Kidney (tissue), 14 donors: ENCODE results near the gene SHPK. TPM values are rescaled to one million over a fixed set of nuclear protein-coding genes. Genes with fewer than 3 reads are reported as not detected.

Experiments
- DNase-seq, 5 donors: peaks; one replicate each; pipeline ENCODE4 v3.0.0-alpha.2; 2013 to 2020
- FAIRE-seq: peaks from 2 replicates; lab custom pipeline; 2012; peaks lifted over from hg19 to GRCh38; lab: Jason Lieb, UNC
- H3K27ac ChIP-seq, 2 donors: one replicate each; pipeline ENCODE4 v1.7.0; 2013; ENCODE audit warnings: low read depth in 2 of 2, low read length in 2 of 2, inconsistent platforms in 1 of 2
- H3K27me3 ChIP-seq: one replicate; pipeline ENCODE4 v1.7.1; 2013; ENCODE audit warnings: low read length, inconsistent platforms; ENCODE audit not compliant: control insufficient read depth, insufficient read depth
- H3K36me3 ChIP-seq, 3 donors: one replicate each; pipeline versions ENCODE4 v1.7.0 to v1.7.1; 2013; ENCODE audit warnings: low read length in 3 of 3, control low read depth in 1 of 3, inconsistent platforms in 1 of 3; ENCODE audit not compliant: insufficient read depth in 3 of 3, control insufficient read depth in 2 of 3
- H3K4me1 ChIP-seq, 3 donors: one replicate each; pipeline versions ENCODE4 v1.7.0 to v1.7.1; 2013; ENCODE audit warnings: low read length in 3 of 3, inconsistent platforms in 1 of 3, low read depth in 1 of 3; ENCODE audit not compliant: control insufficient read depth in 2 of 3, insufficient read depth in 2 of 3
- H3K4me3 ChIP-seq, 3 donors: one replicate each; pipeline versions ENCODE4 v1.7.0 to v1.8.1; 2013; ENCODE audit warnings: low read length in 3 of 3, control low read depth in 1 of 3, inconsistent platforms in 1 of 3
- H3K9ac ChIP-seq, 3 donors: one replicate each; pipeline versions ENCODE4 v1.7.0 to v1.7.1; 2013; ENCODE audit warnings: low read length in 3 of 3, control low read depth in 1 of 3, inconsistent platforms in 1 of 3
- H3K9me3 ChIP-seq, 3 donors: one replicate each; pipeline versions ENCODE4 v1.7.0 to v1.7.1; 2013; ENCODE audit warnings: low read length in 3 of 3, control low read depth in 1 of 3, inconsistent platforms in 1 of 3; ENCODE audit not compliant: control insufficient read depth in 2 of 3, insufficient read depth in 1 of 3
- intact Hi-C: fragments of 100-400 bp; cut with DNase I; formaldehyde crosslinking; loops from one replicate; pipeline ENCODE4 v1.11.1; 2022
- polyA plus RNA-seq: library from polyadenylated mRNA; stranded (reverse); fragments of 350-450 nt; fragmentation: Illumina TruSeq; extraction: RNeasy Lipid Tissue Mini Kit (QIAGEN cat#74804); gene quantifications from one replicate; pipeline ENCODE4 v1.2.3, GENCODE V29; 2014; ENCODE audit warnings: low read depth, low replicate concordance; ENCODE audit not compliant: insufficient read depth
- total RNA-seq: library from RNA; stranded (reverse); fragmentation: NEBNext Ultra II Directional; extraction: Animal tissue kit (Norgen Biotek cat#: 25700); gene quantifications from one replicate; pipeline ENCODE4 v1.2.1, GENCODE V29; 2021
- TF ChIP-seq, protein P1 (sequence below): IDR thresholded peaks from 3 replicates; pipeline ENCODE4 v1.5.1; 2012; ENCODE audit warnings: mild to moderate bottlenecking, moderate library complexity, borderline replicate concordance; ENCODE audit not compliant: insufficient read depth; ENCODE audit errors: extremely low read depth
- donor health status: control.
- donor health status: control.
- donor health status: control.
- donor health status: control.
- donor health status: control.
- donor health status: DM: yes; HTN: yes; CAD: no.
- donor health status: Normal renal cell carcinoma (clear cell type).

SHPK gene
- total and polyA plus RNA-seq, 2 donors from 2014 or later: 9.2 to 17.5 TPM

DNA sequence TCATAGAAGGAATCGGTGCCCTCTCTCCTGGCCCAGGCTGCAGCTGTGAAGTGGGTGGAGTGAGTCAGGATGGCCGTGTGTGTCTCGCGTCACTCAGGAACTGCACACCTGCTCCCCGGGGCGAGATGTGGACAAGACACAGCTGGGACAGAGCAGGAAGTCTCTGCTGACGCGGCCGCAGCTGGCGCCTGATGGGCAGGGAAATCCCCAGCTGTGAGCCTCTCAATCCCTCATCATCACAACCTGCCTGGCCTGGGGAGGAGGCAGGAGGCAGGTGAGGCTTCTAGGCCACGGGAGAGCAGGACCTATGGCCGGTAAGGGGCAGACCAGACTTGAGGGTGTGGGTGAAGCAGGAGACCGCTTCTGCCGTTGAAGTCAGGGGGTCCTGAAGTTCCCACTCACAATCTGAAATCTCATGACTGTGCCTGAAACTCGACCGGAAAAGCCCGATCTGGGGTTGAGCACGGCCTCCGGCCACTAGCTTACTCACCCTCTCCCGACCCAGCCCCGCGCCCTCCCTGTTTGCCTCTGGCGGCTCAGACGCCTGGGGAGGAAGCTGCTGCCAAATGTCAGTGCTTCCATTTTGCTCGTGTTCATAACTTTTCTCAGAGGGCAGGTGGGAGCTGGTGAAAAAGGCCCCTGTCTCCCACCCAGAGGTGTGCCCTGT lies 77.3 kb downstream of the SHPK start:
- FAIRE-seq (no peak), DNase-seq (peak in 2 of 5 donors; percentile 34 to 65)
- no peak overlapping the region for H3K9ac ChIP-seq
- H3K27ac ChIP-seq: no peak overlapping the region
- intact Hi-C loops: no loop called here
- no peaks in the 10 kb centered on the region for H3K9me3 ChIP-seq
- TF ChIP-seq, protein P1, sequence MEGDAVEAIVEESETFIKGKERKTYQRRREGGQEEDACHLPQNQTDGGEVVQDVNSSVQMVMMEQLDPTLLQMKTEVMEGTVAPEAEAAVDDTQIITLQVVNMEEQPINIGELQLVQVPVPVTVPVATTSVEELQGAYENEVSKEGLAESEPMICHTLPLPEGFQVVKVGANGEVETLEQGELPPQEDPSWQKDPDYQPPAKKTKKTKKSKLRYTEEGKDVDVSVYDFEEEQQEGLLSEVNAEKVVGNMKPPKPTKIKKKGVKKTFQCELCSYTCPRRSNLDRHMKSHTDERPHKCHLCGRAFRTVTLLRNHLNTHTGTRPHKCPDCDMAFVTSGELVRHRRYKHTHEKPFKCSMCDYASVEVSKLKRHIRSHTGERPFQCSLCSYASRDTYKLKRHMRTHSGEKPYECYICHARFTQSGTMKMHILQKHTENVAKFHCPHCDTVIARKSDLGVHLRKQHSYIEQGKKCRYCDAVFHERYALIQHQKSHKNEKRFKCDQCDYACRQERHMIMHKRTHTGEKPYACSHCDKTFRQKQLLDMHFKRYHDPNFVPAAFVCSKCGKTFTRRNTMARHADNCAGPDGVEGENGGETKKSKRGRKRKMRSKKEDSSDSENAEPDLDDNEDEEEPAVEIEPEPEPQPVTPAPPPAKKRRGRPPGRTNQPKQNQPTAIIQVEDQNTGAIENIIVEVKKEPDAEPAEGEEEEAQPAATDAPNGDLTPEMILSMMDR: no peak
- H3K4me3 ChIP-seq: no peak overlapping the region
- H3K27me3 ChIP-seq: no peaks in the 10 kb centered on the region
- H3K36me3 ChIP-seq: no peaks in the 10 kb centered on the region
- no peaks in the 10 kb centered on the region for H3K4me1 ChIP-seq

Other genes starting within 250 kb of the SHPK start
- gene OR3A2, start 249.9 kb downstream of the SHPK start, total RNA-seq: 1.1 TPM
- not detected for gene OR3A2, start 249.9 kb downstream of the SHPK start, polyA plus RNA-seq
- gene OR1E1, start 237.8 kb downstream of the SHPK start, total RNA-seq: not detected
- not detected for gene OR1E1, start 237.8 kb downstream of the SHPK start, polyA plus RNA-seq
- not detected for gene OR3A3, start 224.9 kb downstream of the SHPK start, total RNA-seq
- not detected for gene OR3A3, start 224.9 kb downstream of the SHPK start, polyA plus RNA-seq
- gene OR1E2, start 202.4 kb downstream of the SHPK start, total RNA-seq: not detected
- gene OR1E2, start 202.4 kb downstream of the SHPK start, polyA plus RNA-seq: not detected
- gene SPATA22, start 164.4 kb downstream of the SHPK start, total RNA-seq: 0.31 TPM
- gene SPATA22, start 164.4 kb downstream of the SHPK start, polyA plus RNA-seq: not detected
- gene ASPA, start 160.3 kb downstream of the SHPK start, total RNA-seq: 5.1 TPM
- gene ASPA, start 160.3 kb downstream of the SHPK start, polyA plus RNA-seq: 24.2 TPM
- 1.2 TPM for gene TRPV3, start 78.4 kb downstream of the SHPK start, total RNA-seq
- gene TRPV3, start 78.4 kb downstream of the SHPK start, polyA plus RNA-seq: 0.13 TPM
- gene TRPV1, start 26.8 kb downstream of the SHPK start, total RNA-seq: 4.2 TPM
- gene TRPV1, start 26.8 kb downstream of the SHPK start, polyA plus RNA-seq: 4.7 TPM
- gene CTNS, start 510 bp upstream of the SHPK start, total RNA-seq: 15.7 TPM
- 11.9 TPM for gene CTNS, start 510 bp upstream of the SHPK start, polyA plus RNA-seq
- 158 TPM for gene TAX1BP3, start 32.3 kb upstream of the SHPK start, total RNA-seq
- 128 TPM for gene TAX1BP3, start 32.3 kb upstream of the SHPK start, polyA plus RNA-seq
- 25.6 TPM for gene EMC6, start 32.6 kb upstream of the SHPK start, total RNA-seq
- 77.1 TPM for gene EMC6, start 32.6 kb upstream of the SHPK start, polyA plus RNA-seq
- gene P2RX5, start 59.9 kb upstream of the SHPK start, total RNA-seq: 8.4 TPM
- gene P2RX5, start 59.9 kb upstream of the SHPK start, polyA plus RNA-seq: not detected
- gene HASPIN, start 87.7 kb upstream of the SHPK start, total RNA-seq: 0.38 TPM
- not detected for gene HASPIN, start 87.7 kb upstream of the SHPK start, polyA plus RNA-seq
- 16.5 TPM for gene ITGAE, start 164.9 kb upstream of the SHPK start, total RNA-seq
- gene ITGAE, start 164.9 kb upstream of the SHPK start, polyA plus RNA-seq: 46.3 TPM
- 41.5 TPM for gene NCBP3, start 210.0 kb upstream of the SHPK start, total RNA-seq
- gene NCBP3, start 210.0 kb upstream of the SHPK start, polyA plus RNA-seq: 14.5 TPM